ENCODE data around the gene RGL3.
"Not testable (repeated sequence)": the region's sequence is repeated elsewhere in the genome, so short reads cannot be mapped to it uniquely, and the experiment has no call there.

RGL3 gene

GRCh38 chr19:11420429-11421370 lies 1.6 kb upstream of the RGL3 start:
- TF ChIP-seq POLR2A (IDR thresholded peaks at IDR 0.05; ENCODE audit: low read length) = no peak
- no peak for TF ChIP-seq GATA1 (IDR thresholded peaks at IDR 0.05; ENCODE audit: low read depth, low read length)
- DNase-seq = no peak

- no peak for DNase-seq
- TF ChIP-seq GATA1 (IDR thresholded peaks at IDR 0.05; ENCODE audit: low read depth, low read length) = no peak
- no peak for TF ChIP-seq POLR2A (IDR thresholded peaks at IDR 0.05; ENCODE audit: low read length)
Observed at GRCh38 chr19:11418094-11418548, 993 bp downstream of the RGL3 start.

GRCh38 chr19:11416346-11417052 lies 2.6 kb downstream of the RGL3 start:
- DNase-seq = no peak
- TF ChIP-seq POLR2A (IDR thresholded peaks at IDR 0.05; ENCODE audit: low read length) = no peak
- TF ChIP-seq GATA1 (IDR thresholded peaks at IDR 0.05; ENCODE audit: low read depth, low read length) = no peak

GRCh38 chr19:11414544-11414943 lies 4.6 kb downstream of the RGL3 start:
- no peak for DNase-seq
- TF ChIP-seq GATA1 (IDR thresholded peaks at IDR 0.05; ENCODE audit: low read depth, low read length) = no peak
- TF ChIP-seq POLR2A (IDR thresholded peaks at IDR 0.05; ENCODE audit: low read length) = no peak

GRCh38 chr19:11410682-11411081 lies 8.4 kb downstream of the RGL3 start:
- no peak for DNase-seq
- TF ChIP-seq GATA1 (IDR thresholded peaks at IDR 0.05; ENCODE audit: low read depth, low read length) (no peak), POLR2A (IDR thresholded peaks at IDR 0.05; ENCODE audit: low read length) (no peak)

- no peak for DNase-seq
- TF ChIP-seq POLR2A (IDR thresholded peaks at IDR 0.05; ENCODE audit: low read length) = no peak
- TF ChIP-seq GATA1 (IDR thresholded peaks at IDR 0.05; ENCODE audit: low read depth, low read length) = no peak
Observed at GRCh38 chr19:11408591-11408990, 10.5 kb downstream of the RGL3 start.

- DNase-seq = not testable (repeated sequence)
Observed at GRCh38 chr19:11406703-11407236, 12.3 kb downstream of the RGL3 start.

- peak in 1 of 2 experiments; percentile 51 for DNase-seq
- TF ChIP-seq GATA1 (IDR thresholded peaks at IDR 0.05; ENCODE audit: low read depth, low read length) = no peak
- TF ChIP-seq POLR2A (IDR thresholded peaks at IDR 0.05; ENCODE audit: low read length) = no peak
Observed at GRCh38 chr19:11405846-11406643, 13.1 kb downstream of the RGL3 start.

GRCh38 chr19:11404588-11405222 lies 14.4 kb downstream of the RGL3 start:
- DNase-seq = no peak
- TF ChIP-seq POLR2A (IDR thresholded peaks at IDR 0.05; ENCODE audit: low read length) (no peak), GATA1 (IDR thresholded peaks at IDR 0.05; ENCODE audit: low read depth, low read length) (no peak)

- TF ChIP-seq GATA1 (IDR thresholded peaks at IDR 0.05; ENCODE audit: low read depth, low read length) (no peak), POLR2A (IDR thresholded peaks at IDR 0.05; ENCODE audit: low read length) (no peak)
- DNase-seq = no peak
Observed at GRCh38 chr19:11401808-11402543, 17.1 kb downstream of the RGL3 start.

- no peak for DNase-seq
- TF ChIP-seq POLR2A (IDR thresholded peaks at IDR 0.05; ENCODE audit: low read length) = no peak
- TF ChIP-seq GATA1 (IDR thresholded peaks at IDR 0.05; ENCODE audit: low read depth, low read length) = no peak
Observed at GRCh38 chr19:11400798-11401197, 18.3 kb downstream of the RGL3 start.

- no peak for DNase-seq
- no peak for TF ChIP-seq POLR2A (IDR thresholded peaks at IDR 0.05; ENCODE audit: low read length)
- no peak for TF ChIP-seq GATA1 (IDR thresholded peaks at IDR 0.05; ENCODE audit: low read depth, low read length)
Observed at GRCh38 chr19:11399667-11400066, 19.4 kb downstream of the RGL3 start.
